Measurements from ENCODE around the gene STAT5B.
"Not testable (repeated sequence)": the region's sequence is repeated elsewhere in the genome, so short reads cannot be mapped to it uniquely, and the experiment has no call there.

The STAT5B gene

GRCh38 chr17:42224651-42225050 lies 51.5 kb downstream of the STAT5B start:
- no peak overlapping the region for H3K4me3 ChIP-seq (ENCODE audit: insufficient read depth in 1 of 2, low read depth in 1 of 2, low read length in 2 of 2)
- H3K14ac ChIP-seq (ENCODE audit: low read length in 2 of 2) = no peak overlapping the region
- peaks cover 3% of the 10 kb centered on the region for H3K79me1 ChIP-seq (replicated peaks; ENCODE audit: low read length, poor library complexity, severe bottlenecking)
- H3K4me1 ChIP-seq (ENCODE audit: control insufficient read depth, insufficient read depth, low read depth, low read length) = no peaks in the 10 kb centered on the region
- H2BK15ac ChIP-seq (ENCODE audit: low read depth, poor library complexity, severe bottlenecking) = no peak overlapping the region
- no peak overlapping the region for H2BK5ac ChIP-seq (ENCODE audit: low read depth, low read length, poor library complexity, severe bottlenecking)
- H3K18ac ChIP-seq (ENCODE audit: low read depth in 1 of 2, low read length in 2 of 2) = no peak overlapping the region
- H3K36me3 ChIP-seq (ENCODE audit: control insufficient read depth in 1 of 2, insufficient read depth in 2 of 2, low read depth in 1 of 2, low read length in 2 of 2) = peaks cover 30 to 33% of the 10 kb centered on the region in 2 experiments
- H2AK5ac ChIP-seq (ENCODE audit: low read length, severe bottlenecking) = no peak overlapping the region
- H3K4ac ChIP-seq (ENCODE audit: low read depth in 1 of 2, low read length in 2 of 2) = no peak overlapping the region
- no peaks in the 10 kb centered on the region for H3K27me3 ChIP-seq (ENCODE audit: control insufficient read depth in 1 of 2, insufficient read depth in 1 of 2, low read length in 2 of 2)
- H4K91ac ChIP-seq (ENCODE audit: low read length) = no peak overlapping the region
- no peak overlapping the region for H2BK12ac ChIP-seq (ENCODE audit: low read length in 2 of 2)
- H3K9ac ChIP-seq (ENCODE audit: low read length) = no peak overlapping the region
- H3K23ac ChIP-seq (ENCODE audit: low read length in 2 of 2) = no peak overlapping the region
- no peaks in the 10 kb centered on the region for H3K9me3 ChIP-seq (ENCODE audit: control insufficient read depth, low read length)
- no peak for DNase-seq
- no peak overlapping the region for H4K8ac ChIP-seq (ENCODE audit: low read length)
- no peak overlapping the region for H2BK120ac ChIP-seq (ENCODE audit: low read depth, low read length)
- no peak overlapping the region for H3K4me2 ChIP-seq (ENCODE audit: low read length, poor library complexity, severe bottlenecking)
- WGBS = 99% methylated on average over 6 of the region's 6 CpGs
- H2AFZ ChIP-seq (ENCODE audit: low read depth, low read length) = no peak overlapping the region
- H3K27ac ChIP-seq (ENCODE audit: low read length, poor library complexity, severe bottlenecking) = no peak overlapping the region

DNA sequence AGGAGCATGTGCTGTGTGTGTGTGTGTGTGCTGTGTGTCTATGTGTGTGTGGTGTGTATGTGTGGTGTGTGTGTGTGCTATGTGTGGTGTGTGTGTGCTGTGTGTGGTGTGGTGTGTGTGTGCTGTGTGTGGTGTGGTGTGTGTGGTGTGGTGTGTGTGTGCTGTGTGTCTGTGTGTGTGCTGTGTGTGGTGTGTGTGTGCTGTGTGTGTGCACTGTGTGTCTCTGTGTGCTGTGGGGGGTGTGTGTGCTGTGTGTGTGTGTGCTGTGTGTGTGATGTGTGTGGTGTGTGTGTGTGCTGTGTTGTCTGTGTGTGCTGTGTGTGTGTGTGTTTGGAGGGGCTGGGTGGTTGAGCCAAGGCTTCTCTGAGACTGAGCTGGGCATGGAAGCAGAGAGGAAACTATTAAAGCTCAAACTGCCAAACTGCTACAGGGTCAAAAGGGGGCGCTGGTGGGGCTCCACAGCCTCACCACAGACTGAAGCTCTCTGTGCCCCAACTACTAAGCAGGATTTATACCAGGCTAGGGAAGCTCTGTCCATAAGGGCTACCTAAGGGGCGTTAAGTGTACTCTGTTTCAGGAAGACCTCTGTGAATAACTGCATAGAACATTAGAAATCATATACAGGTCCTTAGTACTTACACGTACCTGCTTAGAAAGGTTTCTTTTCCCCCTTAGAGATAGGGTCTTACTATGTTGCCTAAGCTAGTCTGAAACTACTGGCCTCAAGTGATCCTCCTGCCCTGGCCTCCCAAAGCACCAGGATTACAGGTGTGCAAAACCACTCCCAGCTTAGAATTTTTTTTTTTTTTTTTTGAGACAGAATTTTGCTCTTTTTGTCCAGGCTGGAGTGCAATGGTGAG lies 54.1 kb downstream of the STAT5B start:
- Histone ChIP-seq H3K18ac (ENCODE audit: low read depth in 1 of 2, low read length in 2 of 2) (peak overlapping the region in 1 of 2 experiments; percentile 52), H3K27me3 (ENCODE audit: control insufficient read depth in 1 of 2, insufficient read depth in 1 of 2, low read length in 2 of 2) (no peaks in the 10 kb centered on the region), H2AFZ (ENCODE audit: low read depth, low read length) (no peak overlapping the region), H4K8ac (ENCODE audit: low read length) (no peak overlapping the region), H4K91ac (ENCODE audit: low read length) (no peak overlapping the region), H3K9ac (ENCODE audit: low read length) (no peak overlapping the region), H2BK12ac (ENCODE audit: low read length in 2 of 2) (peak overlapping the region in 1 of 2 experiments; percentile 29), H2BK15ac (ENCODE audit: low read depth, poor library complexity, severe bottlenecking) (no peak overlapping the region), H3K27ac (ENCODE audit: low read length, poor library complexity, severe bottlenecking) (no peak overlapping the region), H3K9me3 (ENCODE audit: control insufficient read depth, low read length) (no peaks in the 10 kb centered on the region), H2BK120ac (ENCODE audit: low read depth, low read length) (no peak overlapping the region), H3K4me2 (ENCODE audit: low read length, poor library complexity, severe bottlenecking) (no peak overlapping the region), H3K36me3 (ENCODE audit: control insufficient read depth in 1 of 2, insufficient read depth in 2 of 2, low read depth in 1 of 2, low read length in 2 of 2) (peaks cover 43 to 46% of the 10 kb centered on the region in 2 experiments), H3K14ac (ENCODE audit: low read length in 2 of 2) (no peak overlapping the region), H3K4me1 (ENCODE audit: control insufficient read depth, insufficient read depth, low read depth, low read length) (no peaks in the 10 kb centered on the region), H3K4me3 (ENCODE audit: insufficient read depth in 1 of 2, low read depth in 1 of 2, low read length in 2 of 2) (no peak overlapping the region), H3K79me1 (replicated peaks; ENCODE audit: low read length, poor library complexity, severe bottlenecking) (peaks cover 3% of the 10 kb centered on the region), H2AK5ac (ENCODE audit: low read length, severe bottlenecking) (no peak overlapping the region), H3K4ac (ENCODE audit: low read depth in 1 of 2, low read length in 2 of 2) (no peak overlapping the region), H3K23ac (ENCODE audit: low read length in 2 of 2) (no peak overlapping the region), H2BK5ac (ENCODE audit: low read depth, low read length, poor library complexity, severe bottlenecking) (no peak overlapping the region)
- peak; percentile 70 for DNase-seq
- 45% methylated on average over 2 of the region's 3 CpGs for WGBS

GRCh38 chr17:42219280-42219679 lies 56.9 kb downstream of the STAT5B start:
- not testable (repeated sequence) for H3K79me1 ChIP-seq (replicated peaks; ENCODE audit: low read length, poor library complexity, severe bottlenecking); DNase-seq; H3K27ac ChIP-seq (ENCODE audit: low read length, poor library complexity, severe bottlenecking); H2AK5ac ChIP-seq (ENCODE audit: low read length, severe bottlenecking); H4K8ac ChIP-seq (ENCODE audit: low read length); H3K14ac ChIP-seq (ENCODE audit: low read length in 2 of 2); H3K23ac ChIP-seq (ENCODE audit: low read length in 2 of 2); H2BK5ac ChIP-seq (ENCODE audit: low read depth, low read length, poor library complexity, severe bottlenecking); H2BK12ac ChIP-seq (ENCODE audit: low read length in 2 of 2); H3K27me3 ChIP-seq (ENCODE audit: control insufficient read depth in 1 of 2, insufficient read depth in 1 of 2, low read length in 2 of 2); H2BK120ac ChIP-seq (ENCODE audit: low read depth, low read length); H2AFZ ChIP-seq (ENCODE audit: low read depth, low read length); H2BK15ac ChIP-seq (ENCODE audit: low read depth, poor library complexity, severe bottlenecking); H3K9me3 ChIP-seq (ENCODE audit: control insufficient read depth, low read length); H4K91ac ChIP-seq (ENCODE audit: low read length); H3K4ac ChIP-seq (ENCODE audit: low read depth in 1 of 2, low read length in 2 of 2); H3K4me3 ChIP-seq (ENCODE audit: insufficient read depth in 1 of 2, low read depth in 1 of 2, low read length in 2 of 2); H3K4me2 ChIP-seq (ENCODE audit: low read length, poor library complexity, severe bottlenecking); H3K4me1 ChIP-seq (ENCODE audit: control insufficient read depth, insufficient read depth, low read depth, low read length); H3K18ac ChIP-seq (ENCODE audit: low read depth in 1 of 2, low read length in 2 of 2); H3K9ac ChIP-seq (ENCODE audit: low read length)
- whole genome bisulfite sequencing = no CpG with 5 or more reads among the region's 17 CpGs
- H3K36me3 ChIP-seq (ENCODE audit: control insufficient read depth in 1 of 2, insufficient read depth in 2 of 2, low read depth in 1 of 2, low read length in 2 of 2) = peaks cover 53 to 68% of the 10 kb centered on the region in 2 experiments

GRCh38 chr17:42214156-42214555 lies 62.0 kb downstream of the STAT5B start:
- Histone ChIP-seq H3K4me3 (ENCODE audit: insufficient read depth in 1 of 2, low read depth in 1 of 2, low read length in 2 of 2) (no peak overlapping the region), H3K9ac (ENCODE audit: low read length) (no peak overlapping the region), H3K27me3 (ENCODE audit: control insufficient read depth in 1 of 2, insufficient read depth in 1 of 2, low read length in 2 of 2) (no peaks in the 10 kb centered on the region), H3K79me1 (replicated peaks; ENCODE audit: low read length, poor library complexity, severe bottlenecking) (peaks cover 3% of the 10 kb centered on the region), H2AK5ac (ENCODE audit: low read length, severe bottlenecking) (no peak overlapping the region), H3K36me3 (ENCODE audit: control insufficient read depth in 1 of 2, insufficient read depth in 2 of 2, low read depth in 1 of 2, low read length in 2 of 2) (peaks cover 51 to 68% of the 10 kb centered on the region in 2 experiments), H4K91ac (ENCODE audit: low read length) (no peak overlapping the region), H3K4me1 (ENCODE audit: control insufficient read depth, insufficient read depth, low read depth, low read length) (no peaks in the 10 kb centered on the region), H3K4ac (ENCODE audit: low read depth in 1 of 2, low read length in 2 of 2) (no peak overlapping the region), H3K23ac (ENCODE audit: low read length in 2 of 2) (no peak overlapping the region), H2BK120ac (ENCODE audit: low read depth, low read length) (no peak overlapping the region), H3K9me3 (ENCODE audit: control insufficient read depth, low read length) (no peaks in the 10 kb centered on the region), H2BK5ac (ENCODE audit: low read depth, low read length, poor library complexity, severe bottlenecking) (no peak overlapping the region), H4K8ac (ENCODE audit: low read length) (no peak overlapping the region), H2BK12ac (ENCODE audit: low read length in 2 of 2) (no peak overlapping the region), H3K18ac (ENCODE audit: low read depth in 1 of 2, low read length in 2 of 2) (no peak overlapping the region), H3K27ac (ENCODE audit: low read length, poor library complexity, severe bottlenecking) (no peak overlapping the region), H2BK15ac (ENCODE audit: low read depth, poor library complexity, severe bottlenecking) (no peak overlapping the region), H3K14ac (ENCODE audit: low read length in 2 of 2) (no peak overlapping the region), H3K4me2 (ENCODE audit: low read length, poor library complexity, severe bottlenecking) (no peak overlapping the region), H2AFZ (ENCODE audit: low read depth, low read length) (no peak overlapping the region)
- DNase-seq = no peak
- WGBS = 83% methylated on average over 2 of the region's 2 CpGs
